Kidney (tissue), 14 donors: Measurements from ENCODE around the gene BLM. TPM values are rescaled to one million over a fixed set of nuclear protein-coding genes. Genes with fewer than 3 reads are reported as not detected.
"Not testable (repeated sequence)": the region's sequence is repeated elsewhere in the genome, so short reads cannot be mapped to it uniquely, and the experiment has no call there.

Source experiments
- DNase-seq, 5 donors: peaks; one replicate each; pipeline ENCODE4 v3.0.0-alpha.2; 2013 to 2020
- FAIRE-seq: peaks from 2 replicates; lab custom pipeline; 2012; peaks lifted over from hg19 to GRCh38; lab: Jason Lieb, UNC
- H3K27ac ChIP-seq, 2 donors: one replicate each; pipeline ENCODE4 v1.7.0; 2013; ENCODE audit warnings: low read depth in 2 of 2, low read length in 2 of 2, inconsistent platforms in 1 of 2
- H3K27me3 ChIP-seq: one replicate; pipeline ENCODE4 v1.7.1; 2013; ENCODE audit warnings: low read length, inconsistent platforms; ENCODE audit not compliant: control insufficient read depth, insufficient read depth
- H3K36me3 ChIP-seq, 3 donors: one replicate each; pipeline versions ENCODE4 v1.7.0 to v1.7.1; 2013; ENCODE audit warnings: low read length in 3 of 3, control low read depth in 1 of 3, inconsistent platforms in 1 of 3; ENCODE audit not compliant: insufficient read depth in 3 of 3, control insufficient read depth in 2 of 3
- H3K4me1 ChIP-seq, 3 donors: one replicate each; pipeline versions ENCODE4 v1.7.0 to v1.7.1; 2013; ENCODE audit warnings: low read length in 3 of 3, inconsistent platforms in 1 of 3, low read depth in 1 of 3; ENCODE audit not compliant: control insufficient read depth in 2 of 3, insufficient read depth in 2 of 3
- H3K4me3 ChIP-seq, 3 donors: one replicate each; pipeline versions ENCODE4 v1.7.0 to v1.8.1; 2013; ENCODE audit warnings: low read length in 3 of 3, control low read depth in 1 of 3, inconsistent platforms in 1 of 3
- H3K9ac ChIP-seq, 3 donors: one replicate each; pipeline versions ENCODE4 v1.7.0 to v1.7.1; 2013; ENCODE audit warnings: low read length in 3 of 3, control low read depth in 1 of 3, inconsistent platforms in 1 of 3
- H3K9me3 ChIP-seq, 3 donors: one replicate each; pipeline versions ENCODE4 v1.7.0 to v1.7.1; 2013; ENCODE audit warnings: low read length in 3 of 3, control low read depth in 1 of 3, inconsistent platforms in 1 of 3; ENCODE audit not compliant: control insufficient read depth in 2 of 3, insufficient read depth in 1 of 3
- intact Hi-C: fragments of 100-400 bp; cut with DNase I; formaldehyde crosslinking; loops from one replicate; pipeline ENCODE4 v1.11.1; 2022
- polyA plus RNA-seq: library from polyadenylated mRNA; stranded (reverse); fragments of 350-450 nt; fragmentation: Illumina TruSeq; extraction: RNeasy Lipid Tissue Mini Kit (QIAGEN cat#74804); gene quantifications from one replicate; pipeline ENCODE4 v1.2.3, GENCODE V29; 2014; ENCODE audit warnings: low read depth, low replicate concordance; ENCODE audit not compliant: insufficient read depth
- total RNA-seq: library from RNA; stranded (reverse); fragmentation: NEBNext Ultra II Directional; extraction: Animal tissue kit (Norgen Biotek cat#: 25700); gene quantifications from one replicate; pipeline ENCODE4 v1.2.1, GENCODE V29; 2021
- TF ChIP-seq, protein P1 (sequence below): IDR thresholded peaks from 3 replicates; pipeline ENCODE4 v1.5.1; 2012; ENCODE audit warnings: mild to moderate bottlenecking, moderate library complexity, borderline replicate concordance; ENCODE audit not compliant: insufficient read depth; ENCODE audit errors: extremely low read depth
- donor health status: control.
- donor health status: control.
- donor health status: control.
- donor health status: control.
- donor health status: control.
- donor health status: DM: yes; HTN: yes; CAD: no.
- donor health status: Normal renal cell carcinoma (clear cell type).

The BLM gene
- total and polyA plus RNA-seq, 2 donors from 2014 or later, result 1.1 to 2.8 TPM

DNA sequence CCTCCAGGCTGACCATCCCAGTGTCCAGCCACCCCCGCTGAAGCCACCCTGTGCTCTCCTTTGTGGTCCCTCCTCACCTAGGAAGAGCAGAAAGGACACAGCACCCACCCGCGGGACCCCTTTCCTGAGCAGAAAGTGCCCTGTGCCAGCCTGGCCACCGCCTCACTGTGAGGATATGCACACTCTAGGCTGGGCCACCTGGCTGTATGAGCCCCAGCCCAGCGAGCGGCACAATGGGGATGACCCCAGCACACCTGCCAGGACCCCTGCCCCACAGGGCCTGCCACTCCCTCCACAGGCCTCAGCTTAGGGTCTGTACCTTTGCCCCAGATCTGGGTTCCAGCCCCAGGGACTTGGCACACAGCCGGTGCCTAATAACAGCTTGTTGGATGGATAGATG is 103.3 kb downstream of the BLM start:
- H3K36me3 ChIP-seq, result no peaks in the 10 kb centered on the region
- no peaks in the 10 kb centered on the region for H3K9me3 ChIP-seq
- H3K27me3 ChIP-seq, result no peaks in the 10 kb centered on the region
- H3K4me3 ChIP-seq, result no peak overlapping the region
- intact Hi-C loops, result no loop called here
- H3K4me1 ChIP-seq, result no peaks in the 10 kb centered on the region
- no peak for DNase-seq
- no peak overlapping the region for H3K9ac ChIP-seq
- H3K27ac ChIP-seq, result no peak overlapping the region
- TF ChIP-seq, protein P1, sequence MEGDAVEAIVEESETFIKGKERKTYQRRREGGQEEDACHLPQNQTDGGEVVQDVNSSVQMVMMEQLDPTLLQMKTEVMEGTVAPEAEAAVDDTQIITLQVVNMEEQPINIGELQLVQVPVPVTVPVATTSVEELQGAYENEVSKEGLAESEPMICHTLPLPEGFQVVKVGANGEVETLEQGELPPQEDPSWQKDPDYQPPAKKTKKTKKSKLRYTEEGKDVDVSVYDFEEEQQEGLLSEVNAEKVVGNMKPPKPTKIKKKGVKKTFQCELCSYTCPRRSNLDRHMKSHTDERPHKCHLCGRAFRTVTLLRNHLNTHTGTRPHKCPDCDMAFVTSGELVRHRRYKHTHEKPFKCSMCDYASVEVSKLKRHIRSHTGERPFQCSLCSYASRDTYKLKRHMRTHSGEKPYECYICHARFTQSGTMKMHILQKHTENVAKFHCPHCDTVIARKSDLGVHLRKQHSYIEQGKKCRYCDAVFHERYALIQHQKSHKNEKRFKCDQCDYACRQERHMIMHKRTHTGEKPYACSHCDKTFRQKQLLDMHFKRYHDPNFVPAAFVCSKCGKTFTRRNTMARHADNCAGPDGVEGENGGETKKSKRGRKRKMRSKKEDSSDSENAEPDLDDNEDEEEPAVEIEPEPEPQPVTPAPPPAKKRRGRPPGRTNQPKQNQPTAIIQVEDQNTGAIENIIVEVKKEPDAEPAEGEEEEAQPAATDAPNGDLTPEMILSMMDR, result no peak
- FAIRE-seq, result no peak

DNA sequence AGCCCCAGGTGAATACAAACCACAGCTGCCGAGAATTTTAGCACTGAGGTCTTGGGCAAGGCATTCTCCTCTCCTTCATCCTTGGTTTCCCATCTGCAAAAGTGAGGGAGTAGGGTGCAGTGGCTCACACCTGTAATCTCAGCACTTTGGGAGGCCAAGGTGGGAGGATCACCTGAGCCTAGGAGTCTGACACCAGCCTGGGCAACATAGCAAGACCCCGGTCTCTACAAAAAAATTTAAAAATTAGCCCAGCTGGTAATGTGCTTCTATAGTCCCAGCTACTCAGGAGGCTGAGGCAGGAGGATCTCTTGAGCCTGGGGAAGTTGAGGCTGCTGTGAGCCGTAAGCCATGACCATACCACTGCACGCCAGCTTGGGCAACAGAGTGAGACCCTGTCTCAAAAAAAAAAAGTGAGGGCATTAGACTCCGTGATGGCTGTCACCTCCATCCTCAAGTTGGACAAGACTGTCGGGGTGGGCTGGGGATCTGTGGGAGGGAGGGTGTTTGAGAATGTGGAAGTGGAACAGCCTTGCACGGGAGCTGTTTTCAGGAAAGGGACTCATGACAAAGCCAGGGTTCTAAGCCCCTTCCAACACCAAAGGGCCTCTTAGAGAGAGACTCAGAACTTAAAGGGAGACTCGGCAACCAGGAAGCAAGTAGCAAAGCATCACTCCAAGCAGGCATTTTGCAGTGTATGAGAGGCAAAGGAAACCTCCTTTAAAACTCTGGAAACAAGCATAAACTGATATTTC is 105.2 kb downstream of the BLM start:
- no peaks in the 10 kb centered on the region for H3K4me1 ChIP-seq
- no peaks in the 10 kb centered on the region for H3K9me3 ChIP-seq
- no peaks in the 10 kb centered on the region for H3K36me3 ChIP-seq
- no peaks in the 10 kb centered on the region for H3K27me3 ChIP-seq
- TF ChIP-seq, protein P1, result no peak
- H3K4me3 ChIP-seq, result no peak overlapping the region
- H3K9ac ChIP-seq, result no peak overlapping the region
- H3K27ac ChIP-seq, result no peak overlapping the region
- FAIRE-seq, result no peak
- DNase-seq, result no peak
- intact Hi-C loops, result no loop called here

DNA sequence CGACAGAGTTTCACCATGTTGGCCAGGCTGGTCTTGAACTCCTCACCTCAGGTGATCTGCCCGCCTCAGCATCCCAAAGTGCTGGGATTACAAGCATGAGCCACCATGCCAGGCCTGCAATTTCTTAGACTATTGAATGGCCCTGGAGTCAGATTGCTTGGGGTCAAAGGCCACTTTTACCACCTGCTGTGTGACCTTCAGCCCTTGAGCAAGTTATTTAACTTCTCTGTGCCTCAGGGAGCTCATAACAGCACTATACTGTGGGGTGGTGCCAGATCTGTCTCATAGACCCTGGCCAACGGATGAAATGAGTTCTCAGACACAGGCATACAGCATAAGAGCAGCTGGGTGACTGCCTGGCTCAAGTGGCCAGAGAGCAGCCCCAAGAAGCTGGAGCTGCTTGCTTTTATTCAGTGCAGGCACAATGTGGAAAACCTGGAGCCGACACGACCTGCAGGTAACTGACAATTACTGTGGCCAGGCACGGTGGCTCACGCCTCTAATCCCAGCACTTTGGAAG is 106.4 kb downstream of the BLM start:
- no peaks in the 10 kb centered on the region for H3K27me3 ChIP-seq
- H3K9ac ChIP-seq, result no peak overlapping the region
- no peak for DNase-seq
- intact Hi-C loops, result no loop called here
- FAIRE-seq, result no peak
- no peaks in the 10 kb centered on the region for H3K36me3 ChIP-seq
- H3K4me1 ChIP-seq, result no peaks in the 10 kb centered on the region
- H3K4me3 ChIP-seq, result no peak overlapping the region
- H3K27ac ChIP-seq, result no peak overlapping the region
- no peaks in the 10 kb centered on the region for H3K9me3 ChIP-seq
- TF ChIP-seq, protein P1, result no peak

DNA sequence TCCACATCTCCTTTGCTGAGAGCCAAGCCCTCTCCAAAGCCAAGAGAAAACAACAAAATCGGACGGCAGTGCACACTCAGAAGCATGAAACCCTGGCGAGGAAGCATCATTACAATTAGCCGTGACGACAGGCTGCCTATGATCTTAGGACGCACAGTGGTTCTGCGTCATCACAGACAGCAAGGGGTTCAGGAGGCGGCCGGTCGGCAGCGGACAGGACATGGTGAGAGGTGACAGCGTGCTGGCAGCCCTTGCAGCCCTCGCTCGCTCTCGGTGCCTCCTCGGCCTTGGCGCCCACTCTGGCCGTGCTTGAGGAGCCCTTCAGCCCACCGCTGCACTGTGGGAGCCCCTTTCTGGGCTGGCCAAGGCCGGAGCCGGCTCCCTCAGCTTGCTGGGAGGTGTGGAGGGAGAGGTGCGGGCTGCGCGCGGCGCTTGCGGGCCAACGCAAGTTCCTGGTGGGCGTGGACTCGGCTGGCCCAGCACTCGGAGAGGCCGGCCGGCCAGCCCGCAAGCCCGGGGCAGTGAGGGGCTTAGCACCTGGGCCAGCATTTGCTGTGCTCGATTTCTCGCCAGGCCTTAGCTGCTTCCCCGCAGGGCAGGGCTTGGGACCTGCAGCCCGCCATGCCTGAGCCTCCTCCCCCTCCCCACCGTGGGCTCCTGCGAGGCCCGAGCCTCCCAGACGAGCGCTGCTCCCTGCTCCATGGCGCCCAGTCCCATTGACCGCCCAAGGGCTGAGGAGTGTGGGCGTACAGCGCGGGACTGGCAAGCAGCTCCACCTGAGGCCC is 108.2 kb downstream of the BLM start:
- H3K27ac ChIP-seq, result not testable (repeated sequence)

DNA sequence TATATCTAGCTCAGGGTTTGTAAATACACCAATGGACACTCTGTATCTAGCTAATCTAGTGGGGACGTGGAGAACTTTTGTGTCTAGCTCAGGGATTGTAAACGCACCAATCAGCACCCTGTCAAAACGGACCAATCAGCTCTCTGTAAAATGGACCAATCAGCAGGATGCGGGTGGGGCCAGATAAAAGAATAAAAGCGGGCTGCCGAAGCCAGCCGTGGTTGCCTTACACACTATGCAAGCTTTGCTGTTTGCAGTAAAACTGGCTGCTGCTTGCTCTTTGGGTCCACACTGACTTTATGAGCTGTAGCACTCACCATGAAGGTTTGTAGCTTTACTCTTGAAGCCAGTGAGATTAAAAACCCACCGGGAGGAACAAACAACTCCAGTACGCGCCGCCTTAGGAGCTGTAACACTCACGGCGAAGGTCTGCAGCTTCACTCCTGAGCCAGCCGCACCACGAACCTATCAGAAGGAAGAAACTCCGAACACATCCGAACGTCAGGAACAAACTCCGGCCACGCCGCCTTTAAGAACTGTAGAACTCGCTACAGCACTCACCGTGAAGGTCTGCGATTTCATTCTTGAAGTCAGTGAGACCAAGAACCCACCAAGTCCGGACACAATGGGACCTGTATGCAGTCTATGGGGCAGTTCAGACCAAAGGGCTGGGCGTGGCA is 109.2 kb downstream of the BLM start:
- H3K36me3 ChIP-seq, intact Hi-C loops, DNase-seq, FAIRE-seq, H3K27ac ChIP-seq, H3K9ac ChIP-seq, H3K27me3 ChIP-seq, H3K4me1 ChIP-seq, H3K9me3 ChIP-seq, H3K4me3 ChIP-seq: not testable (repeated sequence)

More for the DNA sequence above, 108.2 kb downstream of the BLM start:
- H3K9ac ChIP-seq, H3K4me1 ChIP-seq, H3K27me3 ChIP-seq, FAIRE-seq, H3K4me3 ChIP-seq, intact Hi-C loops, H3K36me3 ChIP-seq, H3K9me3 ChIP-seq: not testable (repeated sequence)
- DNase-seq, result peak in 1 of 5 donors; percentile 56
